Stimulated activated CD8-positive, alpha-beta memory T cell treated with anti-CD3 and anti-CD28 coated beads, Interleukin-2, amount 100 ng/mL, for 48 hours (primary cell): ENCODE results near the gene SLC39A5.
"Not testable (repeated sequence)": the region's sequence is repeated elsewhere in the genome, so short reads cannot be mapped to it uniquely, and the experiment has no call there.

ENCODE experiments used
- DNase-seq, 2 donors: peaks; one replicate each; pipeline ENCODE4 v3.0.0-alpha.2; 2020; ENCODE audit warnings: low read depth in 2 of 2

The SLC39A5 gene

DNA sequence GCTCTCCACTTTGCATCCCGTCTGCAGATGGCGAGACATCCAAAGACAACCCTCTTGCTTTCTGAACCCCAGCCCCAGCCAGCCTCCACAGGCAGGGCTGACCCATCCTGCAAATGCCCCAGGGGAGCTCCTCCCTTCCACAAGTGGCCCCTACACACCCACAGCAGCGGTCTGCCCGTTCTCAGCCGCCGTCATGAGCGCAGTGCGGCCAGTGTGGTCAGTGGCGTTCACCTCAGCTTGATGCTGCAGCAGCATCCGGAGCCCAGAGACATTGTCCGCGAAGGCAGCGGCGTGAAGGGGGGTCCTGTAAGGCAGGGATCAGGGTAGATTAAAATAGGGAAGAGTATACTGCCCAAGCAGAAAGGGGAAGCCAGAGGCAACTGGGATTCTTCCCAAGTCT, 14.6 kb downstream of the SLC39A5 start:
- no peak for DNase-seq

DNA sequence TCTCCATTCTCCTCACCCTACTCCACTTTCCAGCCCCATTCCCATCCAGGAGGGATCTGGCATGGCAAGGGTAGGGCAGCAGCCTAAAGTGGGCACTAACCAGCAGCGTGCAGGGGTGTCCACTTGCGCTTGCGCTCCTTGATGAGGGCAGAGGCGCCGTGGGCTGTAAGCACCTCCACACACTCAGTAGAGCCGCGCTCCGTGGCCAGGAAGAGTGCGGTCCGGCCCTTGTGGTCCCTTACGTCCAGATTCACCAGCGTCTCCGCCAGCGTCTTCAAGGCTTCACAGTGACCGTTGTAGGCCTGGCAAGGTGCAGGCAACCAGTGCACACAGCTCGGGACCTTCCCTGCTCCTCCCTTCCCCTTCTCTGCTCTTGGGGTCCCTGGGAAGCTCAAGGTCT, 18.1 kb downstream of the SLC39A5 start:
- DNase-seq, result no peak

DNA sequence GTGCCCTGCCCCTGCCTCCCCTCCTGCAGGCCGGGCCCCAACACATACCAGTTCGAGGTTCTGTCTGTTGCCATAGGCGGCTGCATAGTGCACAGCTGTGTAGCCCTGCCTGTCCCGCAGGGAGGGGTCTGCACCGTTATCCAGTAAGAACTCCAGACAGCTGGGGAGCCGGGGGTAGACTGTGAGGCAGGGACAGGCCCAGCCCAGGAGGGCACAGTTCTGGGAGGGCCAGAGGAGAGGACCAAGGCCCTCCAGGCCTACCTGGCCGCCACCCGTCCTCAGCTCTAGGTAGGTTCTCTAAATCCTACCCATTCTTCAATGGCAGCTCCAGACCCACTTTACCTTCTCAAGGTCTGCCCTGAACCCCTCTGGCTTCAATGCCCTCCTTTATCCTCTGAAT, 18.9 kb downstream of the SLC39A5 start:
- no peak for DNase-seq

DNA sequence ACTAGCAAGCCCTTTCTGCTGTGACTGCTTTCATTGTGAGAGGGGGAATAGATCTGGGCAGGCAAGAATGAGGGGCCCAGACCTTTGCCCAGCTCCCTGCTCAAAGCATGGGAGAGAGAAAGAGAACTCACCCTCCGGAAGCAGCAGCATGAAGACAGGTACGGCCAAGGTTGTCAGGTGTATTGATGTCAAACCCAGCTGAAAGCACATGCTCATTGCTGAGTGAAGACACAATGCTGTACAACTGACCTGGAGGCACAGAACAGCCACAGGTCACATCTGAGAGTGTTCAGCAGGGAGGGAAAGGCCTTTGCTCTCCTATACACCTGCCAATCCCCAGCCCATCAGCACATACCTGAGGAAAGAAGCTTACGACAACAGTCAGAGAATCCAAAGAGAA, 22.8 kb downstream of the SLC39A5 start:
- no peak for DNase-seq

DNA sequence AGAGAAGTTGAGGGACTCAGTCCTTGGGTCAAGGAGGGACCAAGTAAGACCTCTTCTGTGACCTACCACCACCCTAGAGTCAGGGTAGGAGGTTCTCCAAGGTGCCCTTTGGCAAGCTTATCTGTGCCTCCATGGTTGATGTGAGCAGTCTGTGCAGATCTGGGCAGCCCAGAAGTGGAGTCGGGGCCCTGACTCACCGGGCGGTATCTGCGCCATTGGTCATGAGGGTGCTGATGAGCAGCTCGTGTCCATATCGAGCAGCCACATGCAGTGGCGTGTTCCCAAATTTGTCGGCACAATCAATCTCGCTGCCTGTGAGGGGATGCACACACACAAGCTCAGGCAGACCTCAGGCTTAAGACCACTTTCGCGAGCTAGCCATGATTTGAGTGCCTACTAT, 23.2 kb downstream of the SLC39A5 start:
- no peak for DNase-seq

DNA sequence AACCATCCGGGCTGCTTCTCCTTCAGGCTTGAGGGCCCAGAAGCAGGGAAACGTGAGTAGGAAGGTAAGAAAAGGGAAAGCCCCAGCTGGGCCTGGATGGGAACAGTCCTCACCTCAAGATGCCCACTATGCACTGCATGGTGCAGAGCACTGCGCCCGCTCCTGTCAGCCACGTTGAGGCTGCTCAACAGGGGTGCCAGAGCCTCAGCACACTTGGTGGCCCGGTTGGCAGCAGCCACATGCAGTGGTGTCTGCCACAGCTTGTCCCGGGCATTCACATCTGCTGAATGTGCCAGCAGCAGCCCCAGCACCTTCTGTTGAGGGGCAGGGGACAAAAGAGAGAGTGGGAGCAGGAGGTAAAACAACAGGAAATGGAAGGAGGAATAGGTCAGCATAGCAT, 25.8 kb downstream of the SLC39A5 start:
- no peak for DNase-seq

DNA sequence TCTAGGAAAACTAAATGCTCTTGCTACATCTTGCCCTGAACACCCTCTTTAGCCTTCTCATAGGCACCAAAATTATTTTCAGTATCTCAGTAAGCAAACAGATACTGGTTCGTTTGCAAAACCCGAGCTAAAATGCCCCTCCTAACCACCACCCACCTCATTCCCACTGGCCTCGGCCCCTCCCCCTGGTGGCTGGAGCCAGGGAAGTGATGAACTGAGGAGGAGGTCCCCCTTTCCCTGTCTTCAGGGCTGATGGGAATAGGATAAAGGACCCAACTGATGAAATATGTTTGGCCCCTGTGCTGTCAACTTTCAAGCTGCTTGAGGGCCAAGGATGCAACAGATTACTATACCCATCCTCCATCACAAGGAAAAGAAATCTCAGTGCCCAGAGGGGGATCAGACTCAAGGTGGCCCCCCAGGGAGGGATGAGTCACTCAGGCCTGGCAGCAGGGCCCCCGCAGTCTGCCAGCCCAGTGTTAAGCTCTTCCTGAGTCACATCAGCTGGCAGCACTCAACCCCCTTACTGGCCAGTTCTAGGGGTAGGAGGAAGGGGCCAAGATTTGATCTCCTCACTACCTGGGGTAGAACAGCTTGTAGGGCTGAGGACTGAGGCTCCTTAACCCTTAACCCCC, 26.6 kb downstream of the SLC39A5 start:
- no peak for DNase-seq

DNA sequence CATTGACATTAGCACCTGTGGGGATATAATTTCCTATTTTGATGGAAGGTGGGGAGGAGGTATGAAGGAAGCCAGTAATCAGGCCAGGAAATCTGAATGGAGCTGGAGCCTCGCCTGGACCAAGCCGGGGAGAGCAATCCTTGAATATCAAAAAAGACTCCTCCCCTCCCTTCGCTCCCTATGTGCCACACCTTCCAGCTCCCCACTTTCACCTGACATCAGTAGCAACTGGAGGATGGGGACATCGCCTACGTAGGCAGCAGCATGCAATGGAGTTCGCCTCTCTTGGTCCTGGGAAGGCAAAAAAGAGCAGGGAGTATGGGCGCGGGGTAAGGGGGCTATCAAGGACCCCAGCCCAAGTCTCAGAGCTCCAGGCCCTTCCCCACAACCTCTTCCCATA, 27.2 kb downstream of the SLC39A5 start:
- DNase-seq, result no peak

DNA sequence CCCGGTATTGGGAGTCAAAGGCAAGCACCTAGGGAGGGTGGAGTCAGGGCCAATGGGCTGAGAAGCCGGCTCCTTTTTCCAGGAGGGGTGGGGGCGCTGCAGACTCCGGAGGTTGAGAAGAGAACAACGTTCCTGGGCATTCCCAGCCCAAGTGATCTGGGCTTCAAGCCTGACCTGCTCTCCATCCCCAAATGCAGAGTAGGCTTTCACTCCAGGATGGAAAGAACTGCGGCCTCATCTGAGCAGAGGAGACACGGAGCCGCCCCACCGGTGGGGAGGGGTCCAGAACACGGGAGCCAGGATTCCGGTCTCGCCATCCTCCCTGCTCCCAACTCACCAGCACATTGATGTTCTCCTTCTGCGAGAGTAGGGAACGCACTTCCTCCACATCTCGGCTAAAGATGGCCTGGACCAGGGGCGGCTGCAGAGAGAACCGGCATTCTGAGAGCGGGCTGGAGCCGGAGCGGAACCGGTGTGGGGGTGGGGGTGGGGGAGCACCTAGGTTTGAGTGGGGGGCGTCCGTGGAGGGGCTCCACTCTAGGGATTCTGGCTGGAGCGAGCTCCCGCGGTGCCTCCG, 27.7 kb downstream of the SLC39A5 start:
- DNase-seq, result no peak

DNA sequence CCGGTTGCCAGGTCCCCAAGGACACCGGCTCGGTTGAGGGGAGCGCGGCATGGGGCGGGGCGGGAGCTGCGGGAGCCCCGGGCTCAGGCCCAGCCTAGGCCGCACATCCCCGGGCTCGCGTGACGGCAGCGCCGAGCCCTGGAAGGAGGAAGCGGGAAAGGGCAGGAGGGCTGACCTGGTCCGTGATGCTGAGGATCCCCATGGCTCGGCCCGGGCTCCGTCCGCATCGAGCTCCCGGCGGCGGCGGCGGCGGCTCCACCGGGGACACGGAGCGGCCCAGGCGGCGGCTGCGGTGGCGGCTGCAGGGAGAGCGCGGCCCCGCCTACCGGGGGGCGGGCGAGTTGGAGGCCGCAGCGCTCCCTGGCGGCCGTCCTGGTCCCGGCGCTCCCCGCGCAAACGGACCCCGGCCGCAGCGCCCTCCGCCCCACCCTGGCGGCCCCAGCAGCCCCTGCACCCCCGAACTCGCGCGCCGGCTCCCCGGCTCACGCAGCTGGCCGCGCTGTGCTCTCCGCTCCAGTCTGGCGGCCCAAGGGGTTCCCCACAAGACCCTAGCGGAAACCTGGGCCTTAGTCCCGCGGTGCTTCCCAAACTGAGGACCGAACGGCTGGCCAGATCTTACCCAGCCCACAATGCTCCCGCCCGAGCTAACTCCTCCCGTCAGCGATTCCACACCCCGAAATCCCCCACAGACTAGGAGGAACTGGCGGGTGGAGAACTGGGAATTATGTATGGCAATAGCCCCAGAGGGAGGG, 28.4 kb downstream of the SLC39A5 start, which contains the start of gene ANKRD52:
Gene ANKRD52, minus strand, starts transcription at position 317 of the 752 bp plus-strand sequence. Its CDS starts 115 bp downstream, at position 202.
- peak; percentile 66 to 77 for DNase-seq

DNA sequence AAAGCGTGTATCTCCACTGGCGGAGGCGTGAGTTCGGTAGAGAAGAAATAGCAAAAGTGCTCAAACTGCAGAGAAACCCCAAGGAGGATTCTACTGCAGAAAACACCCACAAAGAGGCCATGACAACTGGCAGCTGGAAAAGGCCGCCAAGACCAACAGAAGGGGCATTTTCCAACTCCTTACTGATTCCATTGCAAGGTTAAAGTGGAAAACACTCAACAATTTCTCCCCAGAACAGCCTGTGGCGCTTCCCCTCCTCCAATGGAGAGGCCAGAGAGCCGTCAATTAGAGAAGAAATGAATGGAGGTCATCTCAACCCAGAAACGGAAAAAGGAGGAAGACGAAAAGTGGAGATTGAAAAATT, 29.0 kb downstream of the SLC39A5 start:
- no peak for DNase-seq

DNA sequence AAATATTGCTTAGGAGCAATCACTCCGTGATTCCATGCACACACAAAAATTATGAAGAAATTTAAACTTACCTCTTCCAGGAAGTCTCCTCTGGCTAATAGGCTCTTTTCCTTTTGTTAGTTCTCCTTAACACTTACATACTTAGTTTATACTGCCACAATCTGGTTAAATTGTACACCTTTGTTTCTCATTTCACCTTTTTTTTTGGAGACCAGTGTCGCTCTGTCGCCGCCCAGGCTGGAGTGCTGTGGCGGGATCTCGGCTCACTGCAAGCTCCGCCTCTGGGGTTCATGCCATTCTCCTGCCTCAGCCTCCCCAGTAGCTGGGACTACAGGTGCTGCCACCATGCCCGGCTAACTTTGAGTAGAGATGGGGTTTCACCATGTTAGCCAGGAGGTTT, 30.5 kb downstream of the SLC39A5 start:
- no peak for DNase-seq

DNA sequence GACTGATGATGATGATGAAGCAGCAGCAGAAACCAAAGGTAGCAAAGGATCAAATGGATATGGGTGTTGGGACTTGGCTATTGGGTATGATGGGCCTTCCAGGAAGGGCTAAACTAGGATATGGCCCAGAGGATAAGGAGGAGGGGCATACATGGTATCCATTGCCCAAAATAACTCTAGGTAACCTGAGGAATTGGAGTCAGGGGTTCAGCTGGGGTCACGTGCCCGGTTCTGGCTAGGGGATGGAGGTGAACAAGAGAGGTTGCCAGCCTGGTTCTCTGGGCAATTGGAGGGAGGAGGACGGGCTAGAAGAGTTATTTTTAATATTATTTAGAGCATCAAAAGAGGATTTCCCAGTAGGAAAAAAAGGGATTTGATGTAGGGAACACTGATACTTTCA, 31.1 kb downstream of the SLC39A5 start:
- DNase-seq, result no peak

DNA sequence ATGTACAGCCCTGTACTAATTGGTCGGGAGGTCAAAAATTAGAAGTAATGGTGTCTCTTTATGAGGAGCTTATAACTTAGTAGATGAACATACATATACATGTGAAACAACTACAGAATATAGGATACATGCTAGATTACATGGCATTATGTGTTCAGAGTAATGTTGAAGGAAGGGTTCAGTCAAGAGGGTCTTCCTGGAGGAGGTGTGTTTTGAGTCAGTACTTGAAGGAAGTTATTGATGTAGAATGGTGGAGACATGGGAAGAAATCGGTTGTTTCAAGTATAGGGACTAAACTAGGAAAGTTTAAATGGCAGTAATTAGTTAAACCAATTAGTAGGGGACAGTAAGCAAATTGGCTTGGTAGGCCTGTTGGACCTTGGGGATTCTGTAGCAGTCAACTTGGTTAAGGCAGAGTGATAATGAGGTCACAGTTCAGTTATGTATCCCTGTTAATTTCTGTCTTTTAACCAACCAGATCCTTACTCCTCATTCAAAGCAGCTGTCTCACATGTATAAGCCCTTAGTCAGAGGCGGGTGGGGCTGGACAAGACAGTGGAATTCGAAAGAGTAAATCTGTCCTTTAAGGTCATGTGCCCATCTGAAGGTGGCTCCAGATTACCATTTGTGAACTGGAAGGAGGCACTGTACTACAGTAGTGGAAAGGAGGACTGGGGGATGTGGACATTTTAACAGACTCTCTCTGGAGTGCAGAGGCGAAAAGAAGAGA, 31.8 kb downstream of the SLC39A5 start:
- DNase-seq, result no peak

DNA sequence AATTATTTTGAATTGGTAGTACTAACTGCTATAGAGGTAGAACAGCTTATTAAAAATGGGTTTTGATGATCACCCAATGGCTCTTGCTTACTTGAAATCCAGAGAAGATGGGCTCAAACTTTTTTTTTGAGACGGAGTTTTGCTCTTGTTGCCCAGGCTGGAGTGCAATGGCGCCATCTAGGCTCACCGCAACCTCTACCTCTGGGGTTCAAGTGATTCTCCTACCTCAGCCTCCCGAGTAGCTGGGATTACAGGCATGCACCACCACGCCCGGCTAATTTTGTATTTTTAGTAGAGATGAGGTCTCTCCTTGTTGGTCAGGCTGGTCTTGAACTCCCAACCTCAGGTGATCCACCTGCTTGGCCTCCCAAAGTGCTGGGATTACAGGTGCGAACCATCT, 33.1 kb downstream of the SLC39A5 start:
- not testable (repeated sequence) for DNase-seq

DNA sequence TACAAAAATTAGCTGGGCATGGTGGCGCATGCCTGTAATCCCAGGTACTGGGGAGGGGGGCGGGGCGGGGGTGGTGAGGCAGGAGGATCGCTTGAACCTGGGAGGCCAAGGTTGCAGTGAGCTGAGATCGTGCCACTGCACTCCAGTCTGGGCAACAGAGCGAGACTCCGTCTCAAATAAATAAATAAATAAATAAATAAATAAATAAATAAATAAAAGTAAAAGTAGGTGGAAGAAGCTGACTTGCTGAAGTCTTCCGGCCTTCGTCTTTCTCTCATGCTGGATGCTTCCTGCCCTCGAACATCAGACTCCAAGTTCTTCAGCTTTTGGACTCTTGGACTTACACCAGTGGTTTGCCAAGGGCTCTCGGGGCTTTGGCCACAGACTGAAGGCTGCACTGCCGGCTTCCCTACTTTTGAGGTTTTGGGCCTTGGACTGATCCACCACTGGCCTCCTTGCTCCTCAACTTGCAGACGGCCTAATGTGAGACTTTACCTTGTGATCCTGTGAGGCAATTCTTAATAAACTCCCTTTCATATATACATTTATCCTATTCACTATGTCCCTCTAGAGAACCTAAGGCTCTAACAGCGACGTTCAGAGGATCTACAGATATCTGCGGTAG, 36.3 kb downstream of the SLC39A5 start:
- DNase-seq, result not testable (repeated sequence)

DNA sequence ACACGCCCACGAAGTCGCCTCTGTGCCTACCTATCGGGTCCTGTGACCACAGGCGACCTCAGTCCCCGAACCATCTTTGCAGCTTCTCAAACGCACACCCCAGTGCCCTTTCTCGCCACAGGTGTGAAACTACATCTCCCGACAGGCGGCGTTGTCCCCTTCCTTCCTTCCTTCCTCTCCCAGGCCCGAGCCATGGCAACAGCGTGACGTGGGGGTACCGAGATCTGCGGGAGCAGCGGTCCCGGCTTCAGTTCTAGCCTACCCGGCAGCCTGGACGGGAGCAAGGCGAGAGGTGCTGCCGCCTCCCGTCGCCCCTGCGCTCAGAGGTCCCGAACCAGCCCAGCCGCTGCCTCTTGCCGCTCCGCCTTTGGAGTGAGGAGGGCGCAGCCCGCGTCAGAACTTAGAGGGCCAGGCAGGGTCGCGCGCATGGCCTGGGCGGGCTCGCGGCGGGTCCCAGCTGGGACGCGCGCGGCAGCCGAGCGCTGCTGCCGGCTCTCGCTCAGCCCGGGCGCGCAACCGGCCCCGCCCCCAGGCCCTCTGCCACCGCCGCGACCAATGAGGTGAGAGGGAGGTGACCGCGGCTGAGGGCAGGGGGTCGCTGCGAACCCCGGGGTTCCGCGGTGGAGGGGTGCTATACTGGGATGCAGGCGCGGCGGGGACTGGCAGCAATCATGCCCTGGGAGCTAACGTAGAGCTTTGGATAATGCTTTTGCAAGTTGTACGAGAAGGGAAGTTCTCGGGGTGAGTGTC, 37.0 kb downstream of the SLC39A5 start, which contains the start of gene COQ10A:
Gene COQ10A, plus strand, starts transcription at position 250 of the 750 bp plus-strand sequence. Its CDS starts 177 bp downstream, at position 427.
- DNase-seq, result peak; percentile 79 to 84

DNA sequence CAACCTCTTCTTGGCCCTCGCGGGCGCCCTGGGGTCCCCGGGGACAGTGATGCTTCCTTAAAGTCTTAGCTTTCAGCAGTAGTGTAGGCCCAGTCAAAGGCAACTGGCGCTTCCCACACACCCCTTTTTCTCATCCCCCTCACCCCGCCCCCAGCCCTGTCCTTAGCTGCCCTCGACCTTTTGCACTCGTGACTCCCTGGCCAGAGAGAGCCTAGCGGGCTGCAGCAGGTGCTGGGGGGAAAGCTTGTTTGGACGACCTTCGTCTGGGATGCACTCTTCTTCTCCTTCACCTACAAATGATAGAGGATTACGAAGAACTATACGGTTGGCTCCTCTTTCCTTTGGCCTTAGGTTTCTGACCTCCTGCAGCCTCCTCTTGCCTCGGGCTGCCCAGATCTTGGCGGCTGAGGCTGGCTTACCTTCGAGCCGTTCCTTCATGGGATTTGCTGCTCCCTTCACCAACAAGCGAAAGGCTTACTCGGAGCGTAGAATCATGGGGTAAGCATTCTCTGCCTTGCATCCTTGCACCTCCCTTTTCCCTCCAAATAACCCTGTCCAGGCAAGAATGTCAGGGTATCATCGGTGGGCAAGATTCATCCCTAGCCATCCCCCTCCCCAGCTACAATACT, 37.7 kb downstream of the SLC39A5 start:
- DNase-seq, result no peak

DNA sequence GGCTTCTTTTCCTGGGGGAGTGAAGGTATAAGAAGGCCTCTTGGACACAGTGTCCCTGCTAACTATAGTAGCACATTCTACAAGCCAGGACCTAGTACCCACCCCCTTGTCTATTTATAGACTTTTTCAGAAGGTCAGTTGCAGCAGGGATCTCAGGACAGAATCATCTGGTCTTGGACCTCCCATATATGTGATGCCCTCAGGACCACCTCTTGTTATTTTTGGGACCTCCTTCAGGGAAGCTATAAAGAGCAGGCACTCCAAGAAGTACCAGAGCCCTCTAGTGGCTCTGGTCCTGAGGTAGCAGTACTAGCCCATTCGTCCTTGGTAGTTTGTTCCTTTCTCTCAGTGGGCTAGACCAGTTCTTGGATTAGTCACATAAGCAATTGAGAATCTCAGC, 41.2 kb downstream of the SLC39A5 start:
- no peak for DNase-seq

DNA sequence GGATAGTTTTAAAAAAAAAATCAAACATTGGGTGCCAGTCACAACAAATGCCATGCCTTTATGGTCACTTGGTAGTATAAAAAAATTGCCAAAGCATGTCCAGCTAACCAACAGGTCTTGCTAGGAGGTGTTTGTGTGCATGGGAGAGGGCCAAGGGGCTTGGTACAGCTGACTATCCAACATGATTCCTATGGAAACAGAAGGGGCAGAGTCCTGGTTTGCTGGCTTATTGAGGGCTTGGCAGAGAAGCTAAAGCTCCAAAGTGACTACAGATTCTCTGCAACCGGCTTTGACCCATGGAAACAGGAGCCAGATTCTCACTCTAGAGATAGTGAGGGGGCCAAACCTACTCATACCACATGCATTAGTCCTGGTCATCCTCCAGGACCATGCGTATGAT, 42.6 kb downstream of the SLC39A5 start:
- not testable (repeated sequence) for DNase-seq

DNA sequence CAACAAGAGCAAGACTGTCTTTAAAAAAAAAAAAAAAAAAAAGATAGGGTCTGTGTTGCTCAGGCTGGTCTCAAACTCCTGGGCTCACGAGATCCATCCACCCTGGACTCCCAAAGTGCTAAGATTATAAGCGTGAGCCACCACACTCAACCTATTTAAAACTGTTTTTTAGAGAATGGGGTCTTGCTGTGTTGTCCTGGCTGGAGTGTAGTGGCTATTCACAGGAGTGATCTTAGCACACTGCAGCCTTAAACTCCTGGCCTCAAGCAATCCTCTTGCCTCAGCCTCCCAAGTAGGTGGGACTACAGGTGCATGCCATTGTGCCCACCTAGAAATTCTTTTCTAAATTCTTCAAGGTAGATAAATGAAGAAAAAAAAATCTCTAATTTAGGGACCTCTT, 44.4 kb downstream of the SLC39A5 start:
- DNase-seq, result no peak
